IMR-90 (cell line): ENCODE measurements around the gene FPR3. TPM values are rescaled to one million over a fixed set of nuclear protein-coding genes. Genes with fewer than 3 reads are reported as not detected.

Experiments
- ATAC-seq: fragments of 200-7000 bp; cut with Tn5 transposase; 2 replicates; pipeline ENCODE4 v1.9.1; 2020; ENCODE audit warnings: low read depth, mild to moderate bottlenecking, moderate library complexity
- BruUV-seq: library from RNA; stranded (reverse); fragments of 400-500 nt; replicated peaks from 2 replicates; lab custom pipeline; 2021; lab: Mats Ljungman, UMichigan
- CTCF ChIA-PET: fragments of 300-600 bp; formaldehyde crosslinking; extraction: SDS; loops from one replicate; lab custom pipeline; 2021; ENCODE audit warnings: antibody characterized with exemption; lab: Yijun Ruan, JAX
- POLR2A ChIA-PET: fragments of 300-600 bp; sonication (Branson Sonifier 250); formaldehyde crosslinking; loops from one replicate; lab custom pipeline; 2022; ENCODE audit warnings: antibody characterized with exemption; ENCODE audit not compliant: unreplicated experiment; lab: Charles Lee
- DNase-seq: peaks from one replicate; pipeline ENCODE4 v3.0.0; 2013
- H2AFZ ChIP-seq: replicated peaks from 2 replicates; pipeline ENCODE3; 2013; ENCODE audit warnings: low read length, mild to moderate bottlenecking; ENCODE audit not compliant: poor library complexity
- H2AK5ac ChIP-seq: 2 replicates; pipeline ENCODE4 v1.6.1; 2013; ENCODE audit warnings: low read depth, low read length, inconsistent platforms
- H2AK9ac ChIP-seq: replicated peaks from 2 replicates; pipeline ENCODE3; 2013; ENCODE audit warnings: mild to moderate bottlenecking, low read depth, low read length, moderate library complexity; ENCODE audit not compliant: poor library complexity
- H2BK120ac ChIP-seq: 2 replicates; pipeline ENCODE4 v1.6.1; 2013; ENCODE audit warnings: low read depth, low read length, inconsistent platforms
- H2BK15ac ChIP-seq: 3 replicates; pipeline ENCODE4 v1.6.1; 2013; ENCODE audit warnings: low read depth, low read length, inconsistent platforms
- H2BK20ac ChIP-seq: 2 replicates; pipeline ENCODE4 v1.6.1; 2013; ENCODE audit warnings: low read depth, mild to moderate bottlenecking, inconsistent platforms, low read length, moderate library complexity
- H2BK5ac ChIP-seq: 2 replicates; pipeline ENCODE4 v1.6.1; 2013; ENCODE audit warnings: mild to moderate bottlenecking, low read depth, low read length, inconsistent platforms; ENCODE audit not compliant: poor library complexity, severe bottlenecking
- H3K14ac ChIP-seq: replicated peaks from 2 replicates; pipeline ENCODE4 v1.6.1; 2013; ENCODE audit warnings: low read depth, low read length, inconsistent platforms
- H3K18ac ChIP-seq: 2 replicates; pipeline ENCODE4 v1.6.1; 2013; ENCODE audit warnings: low read depth, low read length, control low read depth
- H3K23ac ChIP-seq: 2 replicates; pipeline ENCODE4 v1.6.1; 2013; ENCODE audit warnings: low read depth, low read length, inconsistent platforms
- H3K27ac ChIP-seq: 2 replicates; pipeline ENCODE4 v1.5.1; 2013; ENCODE audit warnings: mild to moderate bottlenecking, control low read depth, low read length; ENCODE audit not compliant: insufficient read depth
- H3K27me3 ChIP-seq: 2 replicates; pipeline ENCODE4 v1.6.1; 2013; ENCODE audit warnings: low read length; ENCODE audit not compliant: control insufficient read depth, insufficient read depth
- H3K36me3 ChIP-seq: 2 replicates; pipeline ENCODE4 v1.6.1; 2013; ENCODE audit warnings: low read length, mixed read lengths; ENCODE audit not compliant: control insufficient read depth, insufficient read depth
- H3K4ac ChIP-seq: 2 replicates; pipeline ENCODE4 v1.6.1; 2013; ENCODE audit warnings: low read depth, low read length, inconsistent platforms
- H3K4me1 ChIP-seq: 2 replicates; pipeline ENCODE4 v1.6.1; 2013; ENCODE audit warnings: low read length, mixed read lengths; ENCODE audit not compliant: control insufficient read depth, insufficient read depth
- H3K4me2 ChIP-seq: 2 replicates; pipeline ENCODE4 v1.6.1; 2013; ENCODE audit warnings: low read depth, mild to moderate bottlenecking, control low read depth, low read length, moderate library complexity
- H3K4me3 ChIP-seq: 2 replicates; pipeline ENCODE4 v1.5.1; 2013; ENCODE audit warnings: low read depth, mild to moderate bottlenecking, control low read depth, low read length, moderate library complexity; ENCODE audit not compliant: insufficient read depth
- H3K56ac ChIP-seq: 2 replicates; pipeline ENCODE4 v1.6.1; 2013; ENCODE audit warnings: low read length, inconsistent platforms; ENCODE audit not compliant: insufficient read depth; ENCODE audit errors: extremely low read depth
- H3K79me1 ChIP-seq, 2 experiments: 2 replicates each; pipeline ENCODE4 v1.6.1; 2013; ENCODE audit warnings: low read length in 2 of 2, inconsistent platforms in 1 of 2, low read depth in 1 of 2
- H3K9ac ChIP-seq: 2 replicates; pipeline ENCODE4 v1.6.1; 2013; ENCODE audit warnings: low read depth, low read length, control low read depth
- H3K9me1 ChIP-seq: 2 replicates; pipeline ENCODE4 v1.6.1; 2013; ENCODE audit warnings: low read length, inconsistent platforms; ENCODE audit not compliant: insufficient read depth
- H3K9me3 ChIP-seq: 2 replicates; pipeline ENCODE4 v1.6.1; 2013; ENCODE audit warnings: low read length; ENCODE audit not compliant: control insufficient read depth, insufficient read depth
- H4K20me1 ChIP-seq: 2 replicates; pipeline ENCODE4 v1.6.1; 2013; ENCODE audit warnings: low read length, inconsistent platforms; ENCODE audit not compliant: insufficient read depth
- H4K5ac ChIP-seq: 2 replicates; pipeline ENCODE4 v1.6.1; 2013; ENCODE audit warnings: mild to moderate bottlenecking, low read depth, low read length, control low read depth
- H4K8ac ChIP-seq, 2 experiments: 2 replicates each; pipeline ENCODE4 v1.6.1; 2013; ENCODE audit warnings: low read depth in 2 of 2, low read length in 2 of 2, control low read depth in 1 of 2, inconsistent platforms in 1 of 2
- H4K91ac ChIP-seq: 2 replicates; pipeline ENCODE4 v1.6.1; 2013; ENCODE audit warnings: low read depth, low read length, inconsistent platforms; ENCODE audit not compliant: insufficient read depth
- BHLHE40 ChIP-seq: fragments of 150-350 bp; IDR thresholded peaks from 2 replicates; pipeline ENCODE4 v1.6.1; 2016; ENCODE audit warnings: mild to moderate bottlenecking, low read depth, low read length
- CEBPB ChIP-seq: IDR thresholded peaks from 2 replicates; pipeline ENCODE4 v1.6.1; 2012; ENCODE audit warnings: low read depth, low read length, improper control_type of control experiment
- CHD1 ChIP-seq: IDR thresholded peaks from 2 replicates; pipeline ENCODE4 v1.6.1; 2012; ENCODE audit warnings: low read depth, low read length, improper control_type of control experiment
- CTCF ChIP-seq: conservative IDR thresholded peaks from 2 replicates; pipeline ENCODE4 v1.5.1; 2012; ENCODE audit warnings: mild to moderate bottlenecking, low read depth, low read length, improper control_type of control experiment
- ELK1 ChIP-seq: fragments of 150-350 bp; IDR thresholded peaks from 2 replicates; pipeline ENCODE4 v1.6.1; 2016; ENCODE audit warnings: low read depth, mild to moderate bottlenecking, low read length, moderate library complexity, borderline replicate concordance
- FOS ChIP-seq: fragments of 150-350 bp; IDR thresholded peaks from 2 replicates; pipeline ENCODE4 v1.6.1; 2016; ENCODE audit warnings: low read depth, low read length
- MAFK ChIP-seq: IDR thresholded peaks from 2 replicates; pipeline ENCODE4 v1.6.1; 2012; ENCODE audit warnings: low read depth, low read length, improper control_type of control experiment
- MAZ ChIP-seq: IDR thresholded peaks from 2 replicates; pipeline ENCODE4 v1.6.1; 2012; ENCODE audit warnings: low read depth, mild to moderate bottlenecking, low read length, improper control_type of control experiment, moderate library complexity, borderline replicate concordance
- MXI1 ChIP-seq: IDR thresholded peaks from 2 replicates; pipeline ENCODE4 v1.6.1; 2012; ENCODE audit warnings: low read depth, mild to moderate bottlenecking, low read length, moderate library complexity, borderline replicate concordance
- NFE2L2 ChIP-seq: fragments of 150-350 bp; IDR thresholded peaks from 2 replicates; pipeline ENCODE4 v1.6.1; 2016; ENCODE audit warnings: low read depth, mild to moderate bottlenecking, low read length
- POLR2A ChIP-seq: IDR thresholded peaks from 2 replicates; pipeline ENCODE4 v1.6.1; 2012; ENCODE audit warnings: mild to moderate bottlenecking, low read depth, low read length
- RAD21 ChIP-seq: IDR thresholded peaks from 2 replicates; pipeline ENCODE4 v1.6.1; 2012; ENCODE audit warnings: low read length, improper control_type of control experiment
- RCOR1 ChIP-seq: IDR thresholded peaks from 2 replicates; pipeline ENCODE4 v1.6.1; 2012; ENCODE audit warnings: mild to moderate bottlenecking, low read length, improper control_type of control experiment; ENCODE audit not compliant: insufficient replicate concordance
- RFX5 ChIP-seq: IDR thresholded peaks from 2 replicates; pipeline ENCODE4 v1.8.0; 2012; ENCODE audit warnings: low read depth, mild to moderate bottlenecking, low read length, moderate library complexity
- SMC3 ChIP-seq: fragments of 150-350 bp; IDR thresholded peaks from 2 replicates; pipeline ENCODE4 v1.6.1; 2016; ENCODE audit warnings: low read depth, mild to moderate bottlenecking, antibody characterized with exemption, low read length, moderate library complexity
- USF2 ChIP-seq: fragments of 150-350 bp; IDR thresholded peaks from 2 replicates; pipeline ENCODE4 v1.6.1; 2017; ENCODE audit warnings: mild to moderate bottlenecking, antibody characterized with exemption, low read length, low read depth
- WGBS, 2 experiments: methylation state at CpG; one replicate each; pipeline versions ENCODE4 v1.1.5 to v1.1.7; 2013; ENCODE audit warnings: missing lambda C conversion rate in 2 of 2; ENCODE audit not compliant: insufficient read length in 1 of 2; ENCODE audit errors: extremely low coverage in 2 of 2; 5-methylcytosine and 5-hydroxymethylcytosine counted together
- dilution Hi-C: fragments of 300-500 bp; cut with HindIII; formaldehyde crosslinking; loops from one replicate; pipeline ENCODE4 v1.14.3; 2018; ENCODE audit warnings: low sequenced_read_pairs; ENCODE audit not compliant: unreplicated experiment
- in situ Hi-C: fragments of 300-500 bp; cut with MboI; formaldehyde crosslinking; loops from 3 replicates; pipeline ENCODE4 v1.14.3; 2019; ENCODE audit warnings: low sequenced_read_pairs, inconsistent platforms, mixed read lengths
- intact Hi-C: fragments of 100-400 bp; cut with micrococcal nuclease; formaldehyde crosslinking; loops from 2 replicates; pipeline ENCODE4 v1.10.0; 2022
- polyA plus RNA-seq, 3 experiments: library from polyadenylated mRNA; depleted of rRNA; stranded (reverse); fragments of >200 nt; gene quantifications; 2 replicates each; pipeline ENCODE4 v1.2.3, GENCODE V29; 2012; ENCODE audit warnings: low replicate concordance in 1 of 3
- total RNA-seq: library from RNA; depleted of rRNA; stranded (reverse); fragments of >200 nt; gene quantifications from 2 replicates; pipeline ENCODE4 v1.2.3, GENCODE V29; 2012

Gene FPR3
- total and polyA plus RNA-seq, 2 of the 4 experiments (the other 2 are of a cell fraction): not detected

- H4K20me1 ChIP-seq: no peaks in the 10 kb centered on the region
- ATAC-seq (no peak), DNase-seq (no peak)
- dilution Hi-C loops (no loop called here), intact Hi-C loops (no loop called here), in situ Hi-C loops (no loop called here)
- no peaks in the 10 kb centered on the region for H3K4me1 ChIP-seq
- ChIA-PET CTCF (interaction anchor here (0.7 kb wide), 1 partner anchor 63 kb away, joined by 3 read pairs; no protein-coding TSS in a partner anchor), POLR2A (no interaction called here)
- H3K4me3 ChIP-seq: no peak overlapping the region
- H3K4ac ChIP-seq: no peak overlapping the region
- no peak overlapping the region for H3K23ac ChIP-seq
- H2AK9ac ChIP-seq: no peak overlapping the region
- no peaks in the 10 kb centered on the region for H3K27me3 ChIP-seq
- no peak overlapping the region for H2BK15ac ChIP-seq
- H3K18ac ChIP-seq: no peak overlapping the region
- no peak overlapping the region for H4K5ac ChIP-seq
- H3K14ac ChIP-seq: no peak overlapping the region
- no peak overlapping the region for H3K56ac ChIP-seq
- H4K8ac ChIP-seq: no peak overlapping the region
- H2AK5ac ChIP-seq: no peak overlapping the region
- no CpG with 5 or more reads among the region's 2 CpGs for WGBS, 2 experiments
- no peak overlapping the region for H2BK120ac ChIP-seq
- H3K79me1 ChIP-seq: no peaks in the 10 kb centered on the region
- no peak overlapping the region for H2AFZ ChIP-seq
- no peak overlapping the region for H3K9ac ChIP-seq
- BruUV-seq: no TSS peak
- no peak overlapping the region for H2BK20ac ChIP-seq
- H3K9me3 ChIP-seq: peaks cover 52% of the 10 kb centered on the region
- no peak for TF ChIP-seq MAFK
- TF ChIP-seq USF2: no peak
- no peak for TF ChIP-seq RFX5
- TF ChIP-seq NFE2L2: no peak
- TF ChIP-seq CEBPB: no peak
- no peak for TF ChIP-seq FOS
- TF ChIP-seq MAZ: no peak
- no peak for TF ChIP-seq SMC3
- TF ChIP-seq BHLHE40: no peak
- TF ChIP-seq RCOR1: no peak
- no peak for TF ChIP-seq CHD1
- no peak for TF ChIP-seq POLR2A
- no peak for TF ChIP-seq MXI1
- TF ChIP-seq CTCF: no peak
- TF ChIP-seq ELK1: no peak
- no peak for TF ChIP-seq RAD21
- H3K27ac ChIP-seq: no peak overlapping the region
- H3K9me1 ChIP-seq: no peaks in the 10 kb centered on the region
- no peaks in the 10 kb centered on the region for H3K36me3 ChIP-seq
- H4K91ac ChIP-seq: no peak overlapping the region
- no peak overlapping the region for H2BK5ac ChIP-seq
- H3K4me2 ChIP-seq: no peak overlapping the region
Measured at GRCh38 chr19:51861870-51862622, 67.1 kb downstream of the FPR3 start.
